Cardiac septum (tissue), 1 donor: ENCODE results near the gene GSTT4. TPM values are rescaled to one million over a fixed set of nuclear protein-coding genes. Genes with fewer than 3 reads are reported as not detected.
"Not testable (repeated sequence)": the region's sequence is repeated elsewhere in the genome, so short reads cannot be mapped to it uniquely, and the experiment has no call there.

Source experiments
- DNase-seq: peaks from one replicate; pipeline ENCODE4 v3.0.0-alpha.2; 2020; ENCODE audit warnings: low spot score
- intact Hi-C: fragments of 100-400 bp; cut with DNase I; formaldehyde crosslinking; loops from one replicate; pipeline ENCODE4 v1.14.0; 2022
- long read RNA-seq: library from polyadenylated mRNA; unstranded; transcript quantifications from one replicate; pipeline ENCODE4 v2.0.0, GENCODE V29; 2021
- total RNA-seq: library from RNA; stranded (reverse); fragmentation: NEBNext Ultra II Directional; extraction: Animal tissue kit (Norgen Biotek cat#: 25700); gene quantifications from one replicate; pipeline ENCODE4 v1.2.1, GENCODE V29; 2021
- donor health status: DM: no; HTN: no; CAD: no.

The GSTT4 gene
- total RNA-seq, result not detected
- long read RNA-seq, result 0 reads

GRCh38 chr22:24005201-24005600 lies at the start of gene GSTT4:
Gene GSTT4, minus strand, starts transcription at chr22:24005453. Its CDS starts 97 bp downstream, at chr22:24005356.
- intact Hi-C loops, result loop anchor here (5.0 to 10.0 kb wide), 3 partner anchors 157 to 260 kb away; no protein-coding TSS in a partner anchor
- DNase-seq, result peak; percentile 88

DNA sequence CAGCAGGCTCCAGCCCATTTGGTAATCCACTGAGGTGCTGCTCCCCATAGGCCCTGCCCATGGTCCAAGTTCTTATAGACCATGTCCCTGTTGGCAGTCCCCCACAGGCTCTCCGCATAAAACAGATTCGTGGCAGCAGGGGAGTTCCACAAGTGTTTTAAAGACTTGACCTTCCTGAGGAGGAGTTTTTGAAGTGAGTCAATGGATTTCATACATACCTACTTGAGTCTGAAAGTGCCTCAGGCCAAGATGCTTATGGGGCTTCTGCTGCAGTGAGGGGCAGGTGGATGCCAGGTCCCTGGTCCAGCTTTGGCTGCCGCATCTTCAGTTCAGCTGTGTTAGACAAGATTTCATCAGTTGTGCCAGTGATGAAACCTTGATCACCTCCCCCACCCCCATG lies 49.1 kb upstream of the GSTT4 start:
- intact Hi-C loops, result no loop called here
- peak; percentile 24 for DNase-seq

GRCh38 chr22:24053481-24054226 lies 48.4 kb upstream of the GSTT4 start:
- peak; percentile 57 for DNase-seq
- intact Hi-C loops, result no loop called here

DNA sequence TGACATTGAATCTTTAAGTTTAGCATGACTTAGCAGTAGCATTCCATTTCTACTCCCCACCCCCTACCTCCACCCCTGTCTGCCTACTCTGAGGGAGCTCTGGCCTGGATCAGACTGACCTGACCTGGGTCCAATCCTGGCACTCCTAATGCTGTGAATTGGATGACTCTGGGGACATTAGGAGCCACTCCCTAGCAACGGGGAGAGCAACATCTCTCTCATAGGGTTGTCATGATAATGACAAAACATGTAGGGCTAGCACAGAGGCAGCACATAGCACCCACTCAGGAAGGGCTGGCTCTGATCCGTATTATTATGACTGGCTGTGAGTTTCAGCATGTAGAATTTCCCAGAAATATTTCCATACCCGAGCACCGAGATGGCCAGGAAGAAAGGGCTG lies 46.3 kb upstream of the GSTT4 start:
- no peak for DNase-seq
- intact Hi-C loops, result no loop called here

DNA sequence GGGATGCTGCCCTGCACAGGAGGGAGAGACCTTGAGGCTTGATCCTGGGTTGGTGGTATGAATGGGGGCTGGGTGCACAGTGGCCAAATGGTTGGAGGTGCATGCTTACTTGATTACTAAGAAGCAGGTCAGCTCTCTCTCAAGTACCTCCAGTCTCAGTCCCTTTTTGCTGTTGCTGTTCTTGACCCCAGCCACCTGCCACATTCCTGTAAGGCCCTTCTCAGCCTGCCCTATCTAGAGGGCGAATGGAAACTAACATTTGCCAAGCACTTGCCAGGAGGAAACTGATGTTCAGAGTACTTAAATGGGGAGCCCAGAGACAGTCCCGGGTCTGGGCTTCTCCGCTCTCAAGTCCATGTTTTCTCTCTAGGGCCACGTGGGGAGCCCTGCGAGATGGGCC lies 45.8 kb upstream of the GSTT4 start:
- intact Hi-C loops, result no loop called here

DNA sequence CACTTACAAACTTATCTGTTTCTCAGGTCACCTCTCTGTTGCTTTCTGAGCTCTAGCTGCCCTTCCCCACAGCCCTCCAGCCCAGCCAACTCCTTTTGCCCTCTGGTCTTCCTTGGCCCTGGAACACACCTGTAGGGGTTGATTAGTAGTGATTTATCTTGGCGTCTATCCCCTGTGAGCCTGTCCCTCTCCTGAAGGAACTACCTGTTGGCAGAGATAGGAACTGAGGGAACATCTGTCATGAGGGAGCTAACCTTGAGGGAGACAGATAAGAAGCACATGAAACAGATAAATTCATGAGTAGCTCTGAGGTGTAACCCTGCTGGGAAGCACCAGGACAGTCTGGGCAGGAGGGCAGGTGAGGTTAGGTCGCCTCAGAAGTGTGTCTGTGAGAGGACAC lies 44.7 kb upstream of the GSTT4 start:
- intact Hi-C loops, result no loop called here
- DNase-seq, result peak; percentile 31

More for the DNA sequence above, 45.8 kb upstream of the GSTT4 start:
- no peak for DNase-seq

DNA sequence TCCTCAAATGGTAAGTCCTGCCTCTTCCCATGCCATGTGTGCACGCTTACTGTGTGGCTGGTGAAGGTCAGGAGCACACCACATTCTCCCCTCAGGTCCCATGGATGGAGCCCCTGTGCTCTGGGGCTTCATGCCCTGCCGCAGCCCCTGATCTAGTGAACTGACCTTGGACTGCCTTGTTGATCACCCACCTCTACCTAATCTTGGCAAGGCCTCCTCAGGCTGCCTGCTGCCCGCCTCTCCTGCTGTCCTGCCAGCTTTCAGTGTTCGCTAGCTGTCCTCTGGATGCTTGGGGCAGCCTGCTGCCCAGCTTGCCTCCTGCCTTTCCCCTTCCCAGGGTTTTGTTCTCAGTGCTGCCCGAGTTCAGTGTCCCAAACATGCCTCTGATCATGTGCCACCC lies 44.0 kb upstream of the GSTT4 start:
- peak; percentile 26 for DNase-seq
- intact Hi-C loops, result no loop called here

DNA sequence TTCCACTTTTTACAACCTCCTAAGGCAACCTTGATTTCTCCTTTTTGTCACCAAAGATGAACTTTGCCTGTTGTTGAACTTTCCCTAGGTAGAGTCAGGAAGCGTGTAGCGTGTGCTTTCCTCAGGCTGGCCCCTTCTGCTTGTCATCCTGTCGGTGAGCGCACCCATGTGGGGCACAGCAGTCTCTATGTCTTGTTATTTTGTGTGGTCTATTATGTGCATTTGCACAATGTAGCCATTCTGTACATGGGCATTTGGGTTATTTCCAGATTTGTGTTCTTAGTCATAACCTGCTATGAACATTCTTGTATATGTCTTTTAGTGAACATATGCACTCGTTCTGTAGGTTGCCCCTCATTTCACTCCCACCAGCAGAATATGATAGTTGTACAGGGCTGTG lies 40.8 kb upstream of the GSTT4 start:
- intact Hi-C loops, result no loop called here
- peak; percentile 35 for DNase-seq

DNA sequence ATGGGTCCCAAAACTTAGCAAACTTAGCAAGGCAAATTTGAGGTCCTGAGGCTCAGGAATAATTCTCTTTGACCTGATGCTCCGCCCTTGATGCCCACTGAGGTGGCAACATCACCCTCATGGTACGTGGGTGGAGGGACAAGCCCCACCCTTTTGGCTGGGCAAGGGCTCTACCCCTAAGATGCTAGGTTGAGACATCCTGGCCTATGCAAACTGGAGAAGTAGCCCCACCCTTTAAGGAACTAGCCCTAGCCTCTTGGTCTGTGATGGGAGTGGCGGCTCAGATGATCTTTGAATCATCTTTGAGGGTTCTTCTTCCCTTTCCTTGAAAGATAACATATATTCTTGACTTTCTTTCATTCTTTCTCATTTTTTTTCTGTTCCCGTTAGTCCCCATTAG lies 38.7 kb upstream of the GSTT4 start:
- intact Hi-C loops, result no loop called here
- peak; percentile 39 for DNase-seq

- DNase-seq, intact Hi-C loops: not testable (repeated sequence)
These were observed 38.2 kb upstream of the GSTT4 start for GRCh38 chr22:24043465-24043864.

GRCh38 chr22:24040946-24041345 lies 35.7 kb upstream of the GSTT4 start:
- no peak for DNase-seq
- intact Hi-C loops, result no loop called here

- DNase-seq, result peak; percentile 15
- intact Hi-C loops, result no loop called here
These were observed 33.8 kb upstream of the GSTT4 start for GRCh38 chr22:24039046-24039445.

GRCh38 chr22:24037851-24038765 lies 32.9 kb upstream of the GSTT4 start:
- DNase-seq, result no peak
- intact Hi-C loops, result no loop called here

GRCh38 chr22:24035296-24035695 lies 30.0 kb upstream of the GSTT4 start:
- peak; percentile 36 for DNase-seq
- intact Hi-C loops, result no loop called here

DNA sequence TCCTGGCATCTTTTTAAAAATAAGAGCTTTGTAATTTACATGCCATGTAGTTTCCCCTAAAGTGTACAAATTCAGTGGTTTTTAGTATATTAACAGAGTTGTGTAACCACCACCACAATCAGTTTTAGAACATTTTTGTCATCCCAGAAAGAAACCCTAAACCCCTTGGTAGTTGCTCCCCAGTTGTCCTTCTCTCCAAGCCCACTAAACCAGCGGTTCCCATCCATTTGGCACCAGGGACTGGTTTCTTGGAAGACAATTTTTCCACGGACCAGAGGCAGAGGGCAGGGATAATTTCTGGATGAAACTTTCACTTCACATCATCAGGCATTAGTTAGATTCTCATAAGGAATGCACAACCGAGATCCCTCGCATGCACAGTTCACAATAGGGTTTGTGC lies 28.5 kb upstream of the GSTT4 start:
- no peak for DNase-seq
- intact Hi-C loops, result no loop called here

DNA sequence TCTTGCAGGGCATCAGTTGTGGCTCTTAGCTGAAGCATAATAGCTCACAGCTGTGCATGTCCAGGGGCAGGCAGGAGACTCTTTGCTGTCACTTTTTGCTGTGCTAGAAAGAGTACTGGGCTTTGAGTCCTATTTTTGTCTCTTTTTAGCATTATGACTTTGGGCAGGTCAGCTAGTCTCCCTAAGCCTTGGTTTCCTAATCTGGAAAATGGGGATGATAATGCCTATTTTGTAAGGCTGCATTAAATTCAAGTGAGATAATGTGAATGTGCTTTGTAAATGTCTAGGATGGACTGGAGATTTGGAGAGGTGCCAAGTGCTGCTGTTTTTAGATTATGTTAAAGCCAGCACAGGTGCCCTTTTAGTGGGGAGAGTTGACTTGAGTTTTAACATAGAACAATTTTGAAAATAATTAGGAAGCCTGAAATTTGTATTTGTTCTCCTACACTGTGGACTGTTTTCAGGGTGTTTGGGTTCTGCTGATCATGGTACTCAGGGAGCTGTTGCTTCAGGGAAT lies 25.0 kb upstream of the GSTT4 start:
- intact Hi-C loops, result no loop called here
- no peak for DNase-seq

GRCh38 chr22:24029304-24029703 lies 24.1 kb upstream of the GSTT4 start:
- no peak for DNase-seq
- intact Hi-C loops, result no loop called here

GRCh38 chr22:24028533-24028932 lies 23.3 kb upstream of the GSTT4 start:
- intact Hi-C loops, result no loop called here
- no peak for DNase-seq

DNA sequence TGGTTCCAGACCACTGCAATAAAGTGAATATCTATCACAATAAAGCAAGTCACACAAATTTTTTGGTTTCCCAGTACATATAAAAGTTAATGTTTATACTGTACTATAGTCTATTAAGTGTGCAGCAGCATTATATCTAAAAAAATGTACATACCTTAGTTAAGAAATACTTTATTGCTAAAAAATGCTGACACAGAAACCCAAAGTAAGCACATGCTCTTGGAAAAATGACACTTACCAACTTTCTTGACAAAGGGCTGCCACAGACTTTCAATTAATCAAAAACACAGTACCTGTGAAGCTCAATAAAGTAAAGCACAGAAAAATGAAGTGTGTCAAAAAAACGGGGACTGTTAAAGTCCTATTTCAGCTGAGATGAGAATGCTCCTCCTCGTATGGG lies 22.7 kb upstream of the GSTT4 start:
- no peak for DNase-seq
- intact Hi-C loops, result no loop called here

- no peak for DNase-seq
- intact Hi-C loops, result no loop called here
These were observed 22.2 kb upstream of the GSTT4 start for GRCh38 chr22:24027389-24027975.
